Hepatocyte (in vitro differentiated cells): ENCODE measurements around the gene DMC1.

ENCODE experiments used
- EZH2 ChIP-seq: fragments of 200-600 bp; sonication (generic); IDR thresholded peaks from 2 replicates; pipeline ENCODE4 v1.6.1; 2016; ENCODE audit warnings: antibody characterized with exemption, mild to moderate bottlenecking, borderline replicate concordance
- EZH2phosphoT487 ChIP-seq: fragments of 200-600 bp; sonication (generic); IDR thresholded peaks from one replicate; pipeline ENCODE4 v1.6.1; 2018; ENCODE audit warnings: antibody characterized with exemption, mild to moderate bottlenecking, low read depth, moderate library complexity; ENCODE audit not compliant: unreplicated experiment, severe bottlenecking
- TF ChIP-seq, protein P1 (sequence below): fragments of 200-600 bp; sonication (generic); IDR thresholded peaks from 2 replicates; pipeline ENCODE4 v1.5.1; 2016; ENCODE audit warnings: antibody characterized with exemption, mild to moderate bottlenecking; ENCODE audit not compliant: poor library complexity

DNA sequence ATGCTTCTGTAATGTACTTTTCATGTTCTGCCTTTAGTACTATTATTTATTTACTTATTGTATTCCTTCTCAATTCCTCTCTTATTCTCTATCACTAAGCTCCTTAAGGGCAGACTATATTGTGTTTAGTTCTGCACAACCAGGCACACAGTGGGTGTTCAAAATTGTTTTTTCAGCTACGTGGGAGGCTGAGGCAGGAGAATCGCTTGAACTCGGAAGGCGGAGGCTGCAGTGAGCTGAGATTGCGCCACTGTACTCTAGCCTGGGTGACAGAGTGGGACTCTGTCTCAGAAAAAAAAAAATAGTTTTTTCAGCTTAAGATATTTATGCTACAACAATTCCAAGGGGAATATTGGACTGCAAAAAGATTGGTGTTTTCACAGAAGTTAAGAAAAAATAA, 46.5 kb downstream of the DMC1 start:
- TF ChIP-seq, protein P1, sequence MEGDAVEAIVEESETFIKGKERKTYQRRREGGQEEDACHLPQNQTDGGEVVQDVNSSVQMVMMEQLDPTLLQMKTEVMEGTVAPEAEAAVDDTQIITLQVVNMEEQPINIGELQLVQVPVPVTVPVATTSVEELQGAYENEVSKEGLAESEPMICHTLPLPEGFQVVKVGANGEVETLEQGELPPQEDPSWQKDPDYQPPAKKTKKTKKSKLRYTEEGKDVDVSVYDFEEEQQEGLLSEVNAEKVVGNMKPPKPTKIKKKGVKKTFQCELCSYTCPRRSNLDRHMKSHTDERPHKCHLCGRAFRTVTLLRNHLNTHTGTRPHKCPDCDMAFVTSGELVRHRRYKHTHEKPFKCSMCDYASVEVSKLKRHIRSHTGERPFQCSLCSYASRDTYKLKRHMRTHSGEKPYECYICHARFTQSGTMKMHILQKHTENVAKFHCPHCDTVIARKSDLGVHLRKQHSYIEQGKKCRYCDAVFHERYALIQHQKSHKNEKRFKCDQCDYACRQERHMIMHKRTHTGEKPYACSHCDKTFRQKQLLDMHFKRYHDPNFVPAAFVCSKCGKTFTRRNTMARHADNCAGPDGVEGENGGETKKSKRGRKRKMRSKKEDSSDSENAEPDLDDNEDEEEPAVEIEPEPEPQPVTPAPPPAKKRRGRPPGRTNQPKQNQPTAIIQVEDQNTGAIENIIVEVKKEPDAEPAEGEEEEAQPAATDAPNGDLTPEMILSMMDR: no peak
- TF ChIP-seq EZH2phosphoT487 (no peak), EZH2 (no peak)
